GM21737 (cell line): Measurements from ENCODE around the gene HACE1.
"Not testable (repeated sequence)": the region's sequence is repeated elsewhere in the genome, so short reads cannot be mapped to it uniquely, and the experiment has no call there.

Experiments
- ATAC-seq: cut with Tn5 transposase; IDR thresholded peaks from one replicate; pipeline ENCODE4 v1.9.1; 2021; ENCODE audit warnings: mild to moderate bottlenecking, moderate library complexity; ENCODE audit not compliant: unreplicated experiment

The HACE1 gene

GRCh38 chr6:104739124-104739523, 120.6 kb downstream of the HACE1 start:
- not testable (repeated sequence) for ATAC-seq

GRCh38 chr6:104737567-104737966, 122.2 kb downstream of the HACE1 start:
- not testable (repeated sequence) for ATAC-seq

GRCh38 chr6:104736545-104736944, 123.2 kb downstream of the HACE1 start:
- ATAC-seq: no peak

GRCh38 chr6:104730450-104730849, 129.3 kb downstream of the HACE1 start:
- no peak for ATAC-seq

GRCh38 chr6:104729433-104729832, 130.3 kb downstream of the HACE1 start:
- no peak for ATAC-seq

GRCh38 chr6:104728448-104728847, 131.3 kb downstream of the HACE1 start:
- no peak for ATAC-seq

- ATAC-seq: no peak
Measured at GRCh38 chr6:104718672-104719071, 141.0 kb downstream of the HACE1 start.

GRCh38 chr6:104716858-104717257, 142.9 kb downstream of the HACE1 start:
- ATAC-seq: no peak

GRCh38 chr6:104714796-104715195, 144.9 kb downstream of the HACE1 start:
- no peak for ATAC-seq

- no peak for ATAC-seq
Measured at GRCh38 chr6:104713982-104714381, 145.7 kb downstream of the HACE1 start.

GRCh38 chr6:104711371-104711770, 148.3 kb downstream of the HACE1 start:
- ATAC-seq: no peak

- ATAC-seq: no peak
Measured at GRCh38 chr6:104710543-104711335, 149.0 kb downstream of the HACE1 start.

GRCh38 chr6:104705916-104706442, 153.7 kb downstream of the HACE1 start:
- no peak for ATAC-seq

- no peak for ATAC-seq
Measured at GRCh38 chr6:104705095-104705707, 154.5 kb downstream of the HACE1 start.

GRCh38 chr6:104704191-104704590, 155.5 kb downstream of the HACE1 start:
- no peak for ATAC-seq

- ATAC-seq: no peak
Measured at GRCh38 chr6:104702126-104702841, 157.4 kb downstream of the HACE1 start.

GRCh38 chr6:104700371-104701185, 159.1 kb downstream of the HACE1 start:
- no peak for ATAC-seq

- ATAC-seq: no peak
Measured at GRCh38 chr6:104699593-104700329, 160.0 kb downstream of the HACE1 start.

- ATAC-seq: no peak
Measured at GRCh38 chr6:104698979-104699378, 160.7 kb downstream of the HACE1 start.

GRCh38 chr6:104692008-104692407, 167.7 kb downstream of the HACE1 start:
- ATAC-seq: no peak
